SK-N-MC (cell line): ENCODE data around the gene LRP11.
A peak's percentile ranks its signal among the peaks of the same experiment; 100 is the strongest.
"Not testable (repeated sequence)": the region's sequence is repeated elsewhere in the genome, so short reads cannot be mapped to it uniquely, and the experiment has no call there.

Experiments
- DNase-seq: peaks from one replicate; pipeline ENCODE4 v3.0.0-alpha.2; 2011; ENCODE audit warnings: low read depth, low spot score
- H3K27ac ChIP-seq: fragments of 200-600 bp; sonication (generic); 2 replicates; pipeline ENCODE4 v1.5.1; 2016; ENCODE audit warnings: mixed run types
- H3K36me3 ChIP-seq: fragments of 200-600 bp; sonication (generic); 2 replicates; pipeline ENCODE4 v1.6.1; 2017; ENCODE audit warnings: antibody characterized with exemption, low read length, mixed read lengths; ENCODE audit not compliant: insufficient read depth
- H3K4me3 ChIP-seq: fragments of 200-600 bp; sonication (generic); 2 replicates; pipeline ENCODE4 v1.5.1; 2016
- H3K9ac ChIP-seq: fragments of 200-600 bp; sonication (generic); 2 replicates; pipeline ENCODE4 v1.8.0; 2017; ENCODE audit warnings: mixed run types, mixed read lengths; ENCODE audit not compliant: insufficient read length
- H3K9me3 ChIP-seq: fragments of 200-600 bp; sonication (generic); 2 replicates; pipeline ENCODE4 v1.6.1; 2017; ENCODE audit warnings: low read depth, mild to moderate bottlenecking, antibody characterized with exemption, low read length, moderate library complexity, mixed read lengths
- EZH2 ChIP-seq: fragments of 200-600 bp; sonication (generic); IDR thresholded peaks from one replicate; pipeline ENCODE4 v1.6.1; 2017; ENCODE audit warnings: antibody characterized with exemption
- FOXP2 ChIP-seq: optimal IDR thresholded peaks from 2 replicates; pipeline ENCODE3; 2011; ENCODE audit warnings: mild to moderate bottlenecking, moderate library complexity; ENCODE audit not compliant: insufficient read depth; ENCODE audit errors: extremely low read length, control extremely low read depth
- POLR2AphosphoS5 ChIP-seq: IDR thresholded peaks from 2 replicates; pipeline ENCODE4 v1.6.1; 2012; ENCODE audit warnings: mild to moderate bottlenecking, low read depth, low read length, borderline replicate concordance

LRP11 gene

DNA sequence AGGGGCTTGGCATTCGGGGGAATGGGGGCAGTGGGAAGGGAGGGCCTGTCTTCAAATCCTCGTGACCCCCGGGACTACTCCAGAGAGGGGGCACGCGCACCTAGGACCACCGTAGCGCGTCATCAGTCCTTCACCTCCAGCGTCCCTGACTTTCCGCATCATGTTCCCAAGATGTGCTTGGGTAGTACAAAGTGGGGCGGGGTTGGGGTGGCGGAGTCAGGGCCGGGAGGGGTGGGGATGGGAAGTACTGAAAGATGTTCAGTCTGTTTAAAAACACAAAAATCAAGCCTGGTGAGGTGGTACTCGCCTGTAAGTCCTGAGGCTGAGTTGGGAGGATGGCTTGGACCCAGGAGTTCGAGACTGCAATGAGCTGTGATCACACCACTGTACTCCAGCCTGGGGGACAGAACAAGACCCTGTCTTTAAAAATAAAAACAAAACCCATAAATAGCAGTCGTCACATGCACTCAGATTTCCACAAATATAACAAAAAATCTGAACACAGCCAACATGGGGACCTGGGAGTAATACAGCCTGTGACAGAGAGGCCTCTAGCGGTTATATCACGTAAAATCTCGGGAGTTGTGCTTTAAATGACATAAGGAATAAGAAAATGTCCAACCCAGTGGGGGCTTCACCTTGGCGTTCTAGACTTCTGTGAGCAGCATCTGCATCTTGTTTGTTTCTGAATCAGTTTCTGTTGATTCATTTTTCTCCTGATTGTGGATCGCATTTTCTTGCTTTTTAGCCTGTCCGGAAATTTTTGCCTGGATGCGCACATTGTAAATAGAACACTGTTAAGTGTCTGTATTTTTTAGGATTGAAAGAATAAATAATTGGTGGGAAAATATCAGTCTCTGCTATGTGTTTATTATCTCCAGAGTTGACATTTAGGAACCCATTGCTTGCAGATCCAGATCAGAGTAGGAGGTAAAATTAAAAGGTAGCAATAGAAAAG, 698 bp upstream of the LRP11 start:
- DNase-seq = no peak
- Histone ChIP-seq H3K9ac (peak overlapping the region; percentile 56), H3K27ac (no peak overlapping the region)

DNA sequence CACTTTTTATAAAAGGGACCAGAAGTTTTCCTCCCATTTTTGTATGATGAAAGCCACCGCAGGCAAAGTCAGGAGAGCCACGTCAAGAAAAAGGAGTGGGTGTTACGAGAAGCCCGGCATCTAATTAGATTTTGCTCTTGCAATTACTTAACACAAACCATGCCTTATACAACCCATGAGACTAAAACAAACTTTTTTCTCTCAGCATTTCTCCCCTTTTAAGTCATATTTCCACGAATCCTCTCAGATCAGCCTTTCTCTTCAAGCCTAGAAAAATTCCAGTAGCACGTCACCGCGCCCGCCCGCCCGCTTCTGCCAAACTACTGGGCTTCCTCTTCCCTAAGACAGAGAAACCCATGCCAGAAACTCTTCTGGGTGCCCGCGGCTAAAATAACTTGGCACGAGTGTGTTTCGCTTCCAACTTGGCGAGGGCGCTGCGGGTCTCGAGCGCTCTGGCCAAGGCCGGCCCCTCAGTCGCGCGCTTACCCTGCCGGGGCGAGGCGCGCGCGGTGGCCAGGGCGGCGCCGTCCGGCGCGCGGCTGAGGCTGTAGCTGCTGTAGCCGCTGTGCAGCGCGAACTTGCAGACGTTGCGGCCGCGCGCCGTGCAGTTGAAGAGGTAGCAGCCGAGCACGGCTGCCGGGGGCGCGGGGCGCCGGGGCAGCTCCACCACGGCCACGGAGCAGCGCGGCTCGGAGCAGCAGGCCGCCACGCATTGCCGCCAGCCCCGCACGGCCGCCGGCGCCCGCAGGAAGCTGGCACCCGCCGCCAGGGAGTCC, 1.0 kb downstream of the LRP11 start:
- no peaks in the 10 kb centered on the region for H3K36me3 ChIP-seq
- DNase-seq = no peak
- H3K4me3 ChIP-seq = peak overlapping the region; percentile 95
- H3K27ac ChIP-seq = no peak overlapping the region
- peak overlapping the region; percentile 52 for H3K9ac ChIP-seq
- TF ChIP-seq FOXP2 = no peak
- TF ChIP-seq EZH2 = no peak
- TF ChIP-seq POLR2AphosphoS5 = no peak
- no peaks in the 10 kb centered on the region for H3K9me3 ChIP-seq

More for the DNA sequence above, 698 bp upstream of the LRP11 start:
- Histone ChIP-seq H3K36me3 (no peaks in the 10 kb centered on the region), H3K9me3 (no peaks in the 10 kb centered on the region), H3K4me3 (peak overlapping the region; percentile 95)
- TF ChIP-seq POLR2AphosphoS5 (no peak), FOXP2 (no peak), EZH2 (no peak)

DNA sequence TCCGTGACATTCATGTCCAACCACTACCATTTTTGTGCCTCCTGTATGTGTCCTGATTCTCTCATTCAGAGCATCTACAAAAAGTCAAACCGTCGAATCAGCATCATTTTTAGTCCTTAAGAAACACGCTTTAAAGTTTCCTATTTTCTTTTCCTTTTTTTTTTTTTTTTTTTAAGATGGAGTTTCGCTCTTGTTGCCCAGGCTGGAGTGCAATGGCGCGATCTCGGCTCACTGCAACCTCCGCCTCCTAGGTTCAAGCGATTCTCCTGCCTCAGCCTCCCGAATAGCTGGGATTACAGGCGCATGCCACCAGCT, 1.8 kb downstream of the LRP11 start:
- H3K36me3 ChIP-seq, DNase-seq, H3K9ac ChIP-seq, H3K27ac ChIP-seq, H3K9me3 ChIP-seq: not testable (repeated sequence)
- peak overlapping the region; percentile 95; the same call in 1 of the 2 replicates for H3K4me3 ChIP-seq

DNA sequence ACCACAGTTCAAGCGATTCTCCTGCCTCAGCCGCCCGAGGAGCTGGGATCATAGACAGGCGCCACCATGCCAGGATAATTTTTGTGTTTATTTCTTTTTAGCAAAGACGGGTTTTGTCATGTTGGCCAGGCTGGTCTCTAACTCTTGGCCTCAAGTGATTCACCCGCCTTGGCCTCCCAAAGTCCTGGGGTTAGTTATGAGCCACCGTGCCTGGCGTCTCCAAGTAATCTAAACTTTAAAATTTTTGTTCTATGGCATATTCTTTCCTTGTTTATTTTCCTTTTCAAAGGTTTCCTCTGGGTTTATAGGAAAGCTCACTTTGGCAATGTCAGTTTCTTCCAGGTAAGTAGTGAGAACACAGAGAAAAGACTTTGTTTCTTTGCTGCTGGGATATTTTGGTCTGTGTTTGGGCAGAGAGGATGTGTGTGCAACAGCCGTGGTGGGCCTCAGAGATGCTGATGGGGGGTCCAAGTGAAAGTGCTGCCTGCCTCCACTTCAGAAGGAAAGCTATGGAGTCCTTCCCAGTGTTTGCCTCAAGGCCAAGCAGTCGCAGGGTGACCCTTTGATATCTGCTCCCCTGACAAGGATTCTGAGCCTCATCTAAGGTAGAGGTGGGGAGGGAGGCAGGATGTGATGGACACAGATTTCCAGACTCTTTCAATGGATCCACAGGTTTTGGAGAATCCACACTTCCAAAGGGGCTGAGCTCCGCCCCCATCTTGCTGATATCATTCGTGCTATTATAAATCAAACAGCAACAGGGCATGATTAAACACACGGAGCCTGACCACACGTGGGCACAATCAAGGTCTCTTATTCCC, 2.3 kb downstream of the LRP11 start:
- no peak overlapping the region for H3K9ac ChIP-seq
- no peaks in the 10 kb centered on the region for H3K9me3 ChIP-seq
- H3K4me3 ChIP-seq = no peak overlapping the region
- TF ChIP-seq EZH2 (no peak), POLR2AphosphoS5 (no peak), FOXP2 (no peak)
- H3K27ac ChIP-seq = no peak overlapping the region
- DNase-seq = no peak
- no peaks in the 10 kb centered on the region for H3K36me3 ChIP-seq

DNA sequence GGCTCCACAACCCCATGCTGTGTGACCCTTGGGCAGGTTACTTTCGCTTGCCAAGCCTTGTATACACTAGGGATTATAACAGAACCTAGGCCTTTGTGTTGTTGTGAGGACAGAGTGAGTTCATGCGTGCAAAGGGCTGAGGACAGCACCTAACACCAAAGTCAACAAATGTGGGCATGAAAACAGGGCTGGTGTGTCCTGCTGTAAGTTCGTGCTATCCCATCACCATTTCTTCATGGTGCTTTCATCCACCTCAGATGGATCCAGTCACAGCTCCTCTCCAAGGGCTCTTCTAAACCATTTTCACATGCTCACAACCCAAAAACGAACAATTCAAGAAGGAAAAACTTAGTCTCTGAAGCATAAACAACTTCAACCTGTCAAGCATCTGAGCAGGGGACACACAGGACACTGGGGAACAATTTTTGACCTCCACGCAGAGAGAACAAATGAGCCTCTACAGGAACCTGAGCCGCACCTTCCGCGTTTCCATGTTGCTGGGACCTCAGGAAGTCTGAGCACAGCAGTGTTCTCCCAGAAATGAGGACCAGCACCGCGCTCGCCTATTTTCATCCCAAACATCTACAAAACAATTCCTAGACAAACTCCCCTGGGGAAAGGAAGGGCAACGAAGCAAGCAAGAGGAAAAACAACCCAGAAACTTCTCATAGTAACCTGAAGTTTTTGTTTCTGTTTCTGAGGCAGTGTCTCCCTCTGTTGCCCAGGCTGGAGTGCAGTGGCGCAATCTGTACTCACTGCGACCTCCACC, 3.1 kb downstream of the LRP11 start:
- Histone ChIP-seq H3K4me3 (no peak overlapping the region), H3K9me3 (no peaks in the 10 kb centered on the region), H3K9ac (no peak overlapping the region), H3K27ac (no peak overlapping the region), H3K36me3 (no peaks in the 10 kb centered on the region)
- TF ChIP-seq EZH2 (no peak), FOXP2 (no peak), POLR2AphosphoS5 (no peak)
- no peak for DNase-seq

DNA sequence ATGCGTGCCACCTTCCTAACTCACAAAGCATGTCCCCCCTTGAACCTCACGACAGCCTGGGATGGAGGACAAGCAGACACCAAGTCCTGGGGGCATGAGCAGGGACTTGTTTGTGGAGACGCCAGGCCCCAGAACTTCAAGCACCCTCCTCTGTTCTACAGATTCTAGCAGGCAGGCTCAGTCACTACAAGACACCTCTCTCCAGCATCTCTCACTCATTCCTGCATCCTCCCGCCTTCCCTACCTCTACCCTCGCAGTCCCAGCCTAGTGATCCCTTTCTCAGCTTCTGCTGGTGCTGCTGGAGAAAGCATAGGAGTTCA, 3.7 kb downstream of the LRP11 start:
- no peak overlapping the region for H3K9ac ChIP-seq
- no peak overlapping the region for H3K27ac ChIP-seq
- no peak overlapping the region for H3K4me3 ChIP-seq

DNA sequence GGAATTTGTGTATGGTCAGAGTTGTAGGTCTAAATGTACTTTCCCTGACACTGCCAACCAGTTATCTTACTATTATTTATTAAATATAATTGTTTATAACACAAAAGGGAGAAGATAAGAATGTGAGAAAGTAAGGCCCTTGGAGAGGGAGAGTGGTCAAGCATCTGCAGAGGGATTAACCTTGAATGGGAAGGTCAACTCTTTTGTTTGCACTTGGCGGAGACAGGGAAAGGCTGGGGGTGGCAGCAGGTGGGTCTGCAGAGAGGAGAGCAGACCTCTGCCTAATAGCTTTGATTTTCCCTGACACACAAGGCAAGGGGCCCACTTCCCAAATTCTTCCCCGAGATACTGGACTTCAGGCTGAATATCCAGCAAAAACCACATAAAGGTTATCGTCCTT, 4.2 kb downstream of the LRP11 start:
- Histone ChIP-seq H3K9me3 (no peaks in the 10 kb centered on the region), H3K9ac (no peak overlapping the region), H3K27ac (no peak overlapping the region), H3K36me3 (no peaks in the 10 kb centered on the region), H3K4me3 (no peak overlapping the region)
- TF ChIP-seq FOXP2 (no peak), POLR2AphosphoS5 (no peak), EZH2 (no peak)
- no peak for DNase-seq

More for the DNA sequence above, 3.7 kb downstream of the LRP11 start:
- TF ChIP-seq POLR2AphosphoS5 (no peak), FOXP2 (no peak), EZH2 (no peak)
- Histone ChIP-seq H3K36me3 (no peaks in the 10 kb centered on the region), H3K9me3 (no peaks in the 10 kb centered on the region)
- DNase-seq = no peak

DNA sequence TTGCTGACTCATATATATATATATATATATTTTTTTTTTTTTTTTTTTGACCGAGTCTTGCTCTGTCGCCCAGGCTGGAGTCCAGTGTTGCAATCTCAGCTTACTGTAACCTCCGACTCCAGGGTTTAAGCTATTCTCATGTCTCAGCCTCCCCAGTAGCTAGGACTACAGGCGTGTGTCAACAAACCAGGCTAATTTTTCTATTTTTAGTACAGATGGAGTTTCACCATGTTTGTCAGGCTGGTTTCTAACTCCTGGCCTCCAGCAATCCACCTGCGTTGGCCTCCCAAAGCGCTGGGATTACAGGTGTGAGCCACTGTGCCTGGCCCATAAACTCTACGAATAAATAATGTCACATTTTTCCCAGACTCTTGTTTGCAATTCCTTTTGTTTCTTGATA, 4.8 kb downstream of the LRP11 start:
- H3K27ac ChIP-seq = no peak overlapping the region
- no peak for TF ChIP-seq EZH2
- H3K4me3 ChIP-seq = no peak overlapping the region
- H3K36me3 ChIP-seq = no peaks in the 10 kb centered on the region
- H3K9me3 ChIP-seq = no peaks in the 10 kb centered on the region
- no peak for DNase-seq
- H3K9ac ChIP-seq = no peak overlapping the region
